Astrocyte (in vitro differentiated cells and primary cell): ENCODE results near the gene ZNF667.

Source experiments
- CTCF ChIP-seq: IDR thresholded peaks from 2 replicates; pipeline ENCODE4 v1.5.1; 2011; ENCODE audit warnings: low read depth, mild to moderate bottlenecking, inconsistent platforms, low read length, moderate library complexity; ENCODE audit not compliant: insufficient read depth
- EZH2 ChIP-seq: IDR thresholded peaks from 2 replicates; pipeline ENCODE4 v1.6.1; 2012; ENCODE audit warnings: mild to moderate bottlenecking, low read length, inconsistent platforms; ENCODE audit not compliant: insufficient read depth

DNA sequence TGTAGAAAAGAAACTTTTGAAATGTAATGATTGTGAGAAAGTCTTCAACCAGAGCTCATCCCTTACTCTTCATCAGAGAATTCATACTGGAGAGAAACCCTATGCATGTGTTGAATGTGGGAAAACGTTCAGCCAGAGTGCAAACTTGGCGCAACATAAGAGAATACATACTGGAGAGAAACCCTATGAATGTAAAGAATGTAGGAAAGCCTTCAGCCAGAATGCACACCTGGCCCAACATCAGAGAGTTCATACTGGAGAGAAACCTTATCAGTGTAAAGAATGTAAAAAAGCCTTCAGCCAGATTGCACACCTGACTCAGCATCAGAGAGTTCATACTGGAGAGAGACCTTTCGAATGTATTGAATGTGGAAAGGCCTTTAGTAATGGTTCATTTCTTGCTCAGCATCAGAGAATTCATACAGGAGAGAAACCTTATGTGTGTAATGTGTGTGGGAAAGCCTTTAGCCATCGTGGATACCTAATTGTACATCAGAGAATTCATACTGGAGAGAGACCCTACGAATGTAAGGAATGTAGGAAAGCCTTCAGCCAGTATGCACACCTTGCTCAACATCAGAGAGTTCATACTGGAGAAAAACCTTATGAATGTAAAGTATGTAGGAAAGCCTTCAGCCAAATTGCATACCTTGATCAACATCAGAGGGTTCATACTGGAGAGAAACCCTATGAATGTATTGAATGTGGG lies 53.7 kb downstream of the ZNF667 start:
- no peak for TF ChIP-seq CTCF
- no peak for TF ChIP-seq EZH2
